Upper lobe of left lung (tissue), 6 donors: ENCODE measurements around the gene IKZF3. TPM values are rescaled to one million over a fixed set of nuclear protein-coding genes. Genes with fewer than 3 reads are reported as not detected.

Experiments
- ATAC-seq, 2 donors: fragments of 200-7000 bp; cut with Tn5 transposase; one replicate each; pipeline ENCODE4 v1.9.1; 2022; ENCODE audit warnings: mild to moderate bottlenecking in 2 of 2, moderate library complexity in 2 of 2; ENCODE audit not compliant: low FRiP score in 2 of 2
- DNase-seq, 2 donors: peaks; one replicate each; pipeline ENCODE4 v3.0.0-alpha.2; 2019 to 2020
- H3K27ac ChIP-seq, 4 donors: fragments of 200-600 bp; sonication (generic); one replicate each; pipeline ENCODE4 v1.5.1; 2016 to 2019
- H3K27me3 ChIP-seq, 4 donors: fragments of 200-600 bp; sonication (generic); one replicate each; pipeline ENCODE4 v1.5.1; 2017 to 2019
- H3K36me3 ChIP-seq, 4 donors: fragments of 200-600 bp; sonication (generic); one replicate each; pipeline ENCODE4 v1.5.1; 2016 to 2019
- H3K4me1 ChIP-seq, 4 donors: fragments of 200-600 bp; sonication (generic); one replicate each; pipeline ENCODE4 v1.5.1; 2018 to 2019
- H3K4me3 ChIP-seq, 4 donors: fragments of 200-600 bp; sonication (generic); one replicate each; pipeline ENCODE4 v1.5.1; 2017 to 2019; ENCODE audit warnings: mild to moderate bottlenecking in 2 of 4, moderate library complexity in 1 of 4
- H3K9me3 ChIP-seq, 4 donors: fragments of 200-600 bp; sonication (generic); one replicate each; pipeline ENCODE4 v1.5.1; 2018 to 2019
- EP300 ChIP-seq, 4 donors: sonication (generic); formaldehyde crosslinking; IDR thresholded peaks; one replicate each; pipeline ENCODE4 v1.5.1; 2017; ENCODE audit warnings: antibody characterized with exemption in 4 of 4, control low read depth in 2 of 4
- POLR2A ChIP-seq, 4 donors: fragments of 450-650 bp; IDR thresholded peaks; one replicate each; pipeline ENCODE4 v1.5.1; 2016 to 2017; ENCODE audit warnings: antibody characterized with exemption in 4 of 4, mild to moderate bottlenecking in 2 of 4
- POLR2AphosphoS5 ChIP-seq, 2 donors: sonication (generic); formaldehyde crosslinking; IDR thresholded peaks; one replicate each; pipeline ENCODE4 v1.5.1; 2017; ENCODE audit warnings: antibody characterized with exemption in 2 of 2
- WGBS, 2 donors: methylation state at CpG; one replicate each; pipeline ENCODE4 v1.1.5; 2017 to 2018; 5-methylcytosine and 5-hydroxymethylcytosine counted together
- total RNA-seq, 6 donors: library from RNA; depleted of rRNA in 4 of 6; stranded (reverse); fragments of >200 nt in 4 of 6; gene quantifications; one replicate each; pipeline versions ENCODE4 v1.1.0 to v1.2.1, GENCODE V29; 2016 to 2021
- TF ChIP-seq, protein P1 (sequence below), 6 experiments: fragments of 450-650 bp in 4 of 6; fragments of 200-600 bp in 2 of 6; sonication (generic) in 2 of 6; IDR thresholded peaks; one replicate each; pipeline ENCODE4 v1.5.1; 2016 to 2019; ENCODE audit warnings: antibody characterized with exemption in 6 of 6
- donor health status: DM: no; HTN: no; CAD: no; lungs with moderate emphysema.
- donor health status: DM: no; HTN: yes; CAD: no; lungs with severe emphysema.

IKZF3 gene
- total RNA-seq, 6 donors from 2014 or later, result 2.2 to 14.9 (median 4.9) TPM

DNA sequence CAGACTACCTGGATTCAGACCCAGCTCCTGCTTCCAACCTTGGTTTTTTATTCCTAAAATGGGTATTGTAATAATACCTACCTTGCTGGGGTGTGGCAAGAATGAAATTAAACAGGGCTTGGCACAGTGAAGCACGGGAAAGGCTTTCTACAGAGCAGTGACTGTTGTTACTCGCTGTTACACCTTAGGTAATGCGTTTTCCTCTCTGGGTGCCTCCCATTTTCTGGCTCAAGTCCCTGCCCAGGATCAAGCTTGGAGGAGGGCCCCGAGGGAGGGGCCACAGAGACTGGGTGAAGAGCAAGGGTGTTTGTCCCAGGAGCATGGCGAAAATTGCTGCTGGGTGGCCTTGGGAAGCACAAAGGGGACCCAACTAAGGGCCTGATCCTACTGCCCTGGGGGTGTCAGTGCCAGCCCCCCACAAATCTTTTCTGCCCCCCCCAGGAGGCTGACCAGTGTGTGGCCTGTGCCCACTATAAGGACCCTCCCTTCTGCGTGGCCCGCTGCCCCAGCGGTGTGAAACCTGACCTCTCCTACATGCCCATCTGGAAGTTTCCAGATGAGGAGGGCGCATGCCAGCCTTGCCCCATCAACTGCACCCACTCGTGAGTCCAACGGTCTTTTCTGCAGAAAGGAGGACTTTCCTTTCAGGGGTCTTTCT lies 147.1 kb downstream of the IKZF3 start:
- Histone ChIP-seq H3K27ac (peak overlapping the region; percentile 23 to 70 (median 63)), H3K27me3 (no peaks in the 10 kb centered on the region), H3K4me1 (peaks cover 0 to 5% (median 2%) of the 10 kb centered on the region in 4 donors), H3K36me3 (peaks cover 0 to 87% (median 36%) of the 10 kb centered on the region in 4 donors), H3K9me3 (no peaks in the 10 kb centered on the region), H3K4me3 (no peak overlapping the region)
- ATAC-seq (peak in 1 of 2 donors; percentile 65), DNase-seq (peak in 1 of 2 donors; percentile 60)
- TF ChIP-seq, protein P1, sequence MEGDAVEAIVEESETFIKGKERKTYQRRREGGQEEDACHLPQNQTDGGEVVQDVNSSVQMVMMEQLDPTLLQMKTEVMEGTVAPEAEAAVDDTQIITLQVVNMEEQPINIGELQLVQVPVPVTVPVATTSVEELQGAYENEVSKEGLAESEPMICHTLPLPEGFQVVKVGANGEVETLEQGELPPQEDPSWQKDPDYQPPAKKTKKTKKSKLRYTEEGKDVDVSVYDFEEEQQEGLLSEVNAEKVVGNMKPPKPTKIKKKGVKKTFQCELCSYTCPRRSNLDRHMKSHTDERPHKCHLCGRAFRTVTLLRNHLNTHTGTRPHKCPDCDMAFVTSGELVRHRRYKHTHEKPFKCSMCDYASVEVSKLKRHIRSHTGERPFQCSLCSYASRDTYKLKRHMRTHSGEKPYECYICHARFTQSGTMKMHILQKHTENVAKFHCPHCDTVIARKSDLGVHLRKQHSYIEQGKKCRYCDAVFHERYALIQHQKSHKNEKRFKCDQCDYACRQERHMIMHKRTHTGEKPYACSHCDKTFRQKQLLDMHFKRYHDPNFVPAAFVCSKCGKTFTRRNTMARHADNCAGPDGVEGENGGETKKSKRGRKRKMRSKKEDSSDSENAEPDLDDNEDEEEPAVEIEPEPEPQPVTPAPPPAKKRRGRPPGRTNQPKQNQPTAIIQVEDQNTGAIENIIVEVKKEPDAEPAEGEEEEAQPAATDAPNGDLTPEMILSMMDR (IDR thresholded peaks at IDR 0.05), result no peak
- TF ChIP-seq POLR2AphosphoS5 (IDR thresholded peaks at IDR 0.05), result no peak
- no peak for TF ChIP-seq POLR2A (IDR thresholded peaks at IDR 0.05)
- TF ChIP-seq EP300 (IDR thresholded peaks at IDR 0.05), result no peak
- WGBS, 2 donors, result 80 to 82% methylated on average over 7 to 11 of the region's 11 CpGs

DNA sequence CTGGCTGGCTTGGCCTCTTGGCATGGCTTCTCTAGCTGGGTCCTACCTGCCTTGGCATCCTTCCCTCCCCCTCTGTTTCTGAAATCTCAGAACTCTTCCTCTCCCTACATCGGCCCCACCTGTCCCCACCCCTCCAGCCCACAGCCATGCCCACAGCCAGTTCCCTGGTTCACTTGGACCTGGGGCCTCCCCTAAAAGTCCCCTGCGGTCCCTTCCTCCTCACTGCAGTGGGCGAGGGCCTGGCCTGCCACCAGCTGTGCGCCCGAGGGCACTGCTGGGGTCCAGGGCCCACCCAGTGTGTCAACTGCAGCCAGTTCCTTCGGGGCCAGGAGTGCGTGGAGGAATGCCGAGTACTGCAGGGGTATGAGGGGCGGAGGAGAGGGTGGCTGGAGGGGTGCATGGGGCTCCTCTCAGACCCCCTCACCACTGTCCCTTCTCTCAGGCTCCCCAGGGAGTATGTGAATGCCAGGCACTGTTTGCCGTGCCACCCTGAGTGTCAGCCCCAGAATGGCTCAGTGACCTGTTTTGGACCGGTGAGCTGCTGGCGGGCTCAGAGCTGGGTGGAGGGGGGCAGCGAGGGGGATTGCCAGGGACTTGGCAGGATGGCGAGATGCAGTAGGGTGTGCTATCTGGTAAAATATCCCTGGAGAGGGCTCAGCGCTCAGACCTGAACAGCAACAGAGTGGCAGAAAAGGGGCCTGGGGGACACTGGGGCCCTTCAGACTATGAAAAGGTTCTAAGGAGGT lies 147.9 kb downstream of the IKZF3 start:
- DNase-seq (no peak), ATAC-seq (no peak)
- H3K4me3 ChIP-seq, result no peak overlapping the region
- peak overlapping the region; percentile 23 to 70 (median 63) for H3K27ac ChIP-seq
- H3K36me3 ChIP-seq, result peaks cover 3 to 87% (median 43%) of the 10 kb centered on the region in 4 donors
- no peak for TF ChIP-seq POLR2AphosphoS5 (IDR thresholded peaks at IDR 0.05)
- TF ChIP-seq, protein P1 (IDR thresholded peaks at IDR 0.05), result no peak
- no peak for TF ChIP-seq EP300 (IDR thresholded peaks at IDR 0.05)
- no peak for TF ChIP-seq POLR2A (IDR thresholded peaks at IDR 0.05)
- no peaks in the 10 kb centered on the region for H3K27me3 ChIP-seq
- no peaks in the 10 kb centered on the region for H3K9me3 ChIP-seq
- peaks cover 0 to 5% (median 2%) of the 10 kb centered on the region in 4 donors for H3K4me1 ChIP-seq
- 92 to 93% methylated on average over 8 to 12 of the region's 15 CpGs for WGBS, 2 donors

DNA sequence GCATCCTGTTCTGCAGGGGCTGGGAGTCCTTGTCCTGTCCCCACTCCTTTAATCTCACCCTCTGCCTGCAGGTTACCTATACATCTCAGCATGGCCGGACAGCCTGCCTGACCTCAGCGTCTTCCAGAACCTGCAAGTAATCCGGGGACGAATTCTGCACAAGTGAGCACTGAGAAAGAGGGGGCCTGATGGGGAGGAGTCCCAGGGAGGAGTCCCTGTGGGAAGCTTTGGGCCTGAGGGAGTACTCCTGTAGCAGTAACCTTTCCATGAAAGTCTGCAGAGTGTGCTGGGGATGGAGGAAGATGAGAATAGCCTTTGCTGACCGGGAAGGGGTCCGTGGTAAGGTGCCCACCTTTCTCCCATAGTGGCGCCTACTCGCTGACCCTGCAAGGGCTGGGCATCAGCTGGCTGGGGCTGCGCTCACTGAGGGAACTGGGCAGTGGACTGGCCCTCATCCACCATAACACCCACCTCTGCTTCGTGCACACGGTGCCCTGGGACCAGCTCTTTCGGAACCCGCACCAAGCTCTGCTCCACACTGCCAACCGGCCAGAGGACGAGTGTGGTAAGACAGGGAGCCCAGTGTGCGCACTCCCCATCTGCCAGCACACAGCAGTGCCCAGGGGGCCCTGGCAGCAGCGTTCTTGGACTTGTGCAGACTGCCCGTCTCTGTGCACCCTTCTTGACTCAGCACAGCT lies 148.6 kb downstream of the IKZF3 start:
- Histone ChIP-seq H3K4me1 (peaks cover 0 to 5% (median 2%) of the 10 kb centered on the region in 4 donors), H3K36me3 (peaks cover 3 to 90% (median 47%) of the 10 kb centered on the region in 4 donors), H3K9me3 (no peaks in the 10 kb centered on the region), H3K27ac (peak overlapping the region in 3 of 4 donors; percentile 23 to 70 (median 56)), H3K4me3 (no peak overlapping the region), H3K27me3 (no peaks in the 10 kb centered on the region)
- ATAC-seq (no peak), DNase-seq (no peak)
- TF ChIP-seq EP300 (IDR thresholded peaks at IDR 0.05) (no peak), POLR2A (IDR thresholded peaks at IDR 0.05) (no peak), POLR2AphosphoS5 (IDR thresholded peaks at IDR 0.05) (no peak)
- TF ChIP-seq, protein P1 (IDR thresholded peaks at IDR 0.05), result no peak
- 93 to 97% methylated on average over 16 to 18 of the region's 18 CpGs for WGBS, 2 donors

DNA sequence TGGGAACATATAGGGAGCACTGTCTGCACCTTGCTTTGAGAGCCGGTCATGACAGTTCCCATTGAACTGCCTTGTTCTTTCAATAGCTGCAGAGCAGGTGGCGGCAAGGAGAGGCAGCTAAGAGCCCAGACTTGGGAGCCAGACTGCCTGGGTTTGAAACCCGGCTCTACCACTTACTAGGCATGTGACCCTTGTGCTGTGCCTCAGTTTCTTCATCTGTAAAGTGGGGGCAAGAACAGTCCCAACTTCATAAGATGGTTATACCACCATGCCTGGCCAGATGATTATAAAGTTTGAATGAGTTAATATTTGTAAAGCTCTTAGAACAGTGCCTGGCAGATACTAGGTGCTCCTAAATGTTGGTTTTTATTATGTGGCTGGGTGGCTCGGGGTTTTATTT lies 149.9 kb downstream of the IKZF3 start:
- peaks cover 3 to 91% (median 54%) of the 10 kb centered on the region in 4 donors for H3K36me3 ChIP-seq
- no peaks in the 10 kb centered on the region for H3K9me3 ChIP-seq
- WGBS, 2 donors, result 96 to 98% methylated on average over 4 of the region's 4 CpGs
- TF ChIP-seq POLR2A (IDR thresholded peaks at IDR 0.05) (no peak), EP300 (IDR thresholded peaks at IDR 0.05) (no peak), POLR2AphosphoS5 (IDR thresholded peaks at IDR 0.05) (no peak)
- TF ChIP-seq, protein P1 (IDR thresholded peaks at IDR 0.05), result no peak
- H3K4me3 ChIP-seq, result no peak overlapping the region
- peaks cover 0 to 5% (median 2%) of the 10 kb centered on the region in 4 donors for H3K4me1 ChIP-seq
- ATAC-seq, result no peak
- no peak for DNase-seq
- H3K27me3 ChIP-seq, result no peaks in the 10 kb centered on the region
- H3K27ac ChIP-seq, result no peak overlapping the region
